ENCODE results near the gene DOK4.

DOK4 gene

DNA sequence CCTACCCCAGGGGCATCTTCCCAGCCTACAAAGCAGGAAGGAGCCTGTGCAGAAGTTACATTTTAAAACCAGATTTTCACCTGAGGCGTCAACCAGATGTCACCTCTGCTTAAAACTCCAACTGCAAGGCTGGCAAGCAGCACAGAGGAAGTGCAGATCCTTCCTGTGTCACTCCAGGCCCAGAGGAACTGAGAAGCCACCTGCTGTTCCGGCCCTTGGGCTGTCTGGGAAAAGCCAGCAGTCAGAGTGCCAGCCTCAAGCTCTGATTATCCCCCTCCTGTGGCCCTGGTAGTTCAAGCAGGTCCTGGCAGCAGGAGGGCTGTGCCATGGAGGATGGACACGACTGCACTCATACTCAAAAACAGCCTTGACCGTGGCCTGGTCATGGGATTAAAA, 13.6 kb downstream of the DOK4 start:
- Histone ChIP-seq H3K4me3 (ENCODE audit: low read depth, low read length) (no peak overlapping the region), H3K27me3 (no peaks in the 10 kb centered on the region), H3K4me1 (peaks cover 61% of the 10 kb centered on the region), H3K36me3 (peaks cover 96% of the 10 kb centered on the region), H3K9me3 (no peaks in the 10 kb centered on the region)
- TF ChIP-seq CTCF (IDR thresholded peaks at IDR 0.05; ENCODE audit: low read depth, low read length): peak; percentile 30; the same call in 1 of the 2 replicates
- peak; percentile 79 for DNase-seq

- Histone ChIP-seq H3K4me3 (ENCODE audit: low read depth, low read length) (no peak overlapping the region), H3K36me3 (peaks cover 96% of the 10 kb centered on the region), H3K9me3 (no peaks in the 10 kb centered on the region), H3K4me1 (peaks cover 61% of the 10 kb centered on the region), H3K27me3 (no peaks in the 10 kb centered on the region)
- peak; percentile 36 for DNase-seq
- TF ChIP-seq CTCF (IDR thresholded peaks at IDR 0.05; ENCODE audit: low read depth, low read length): no peak
These were observed 14.2 kb downstream of the DOK4 start for GRCh38 chr16:57471852-57472664.

- peaks cover 96% of the 10 kb centered on the region for H3K36me3 ChIP-seq
These were observed 15.1 kb downstream of the DOK4 start for GRCh38 chr16:57471209-57471608.

DNA sequence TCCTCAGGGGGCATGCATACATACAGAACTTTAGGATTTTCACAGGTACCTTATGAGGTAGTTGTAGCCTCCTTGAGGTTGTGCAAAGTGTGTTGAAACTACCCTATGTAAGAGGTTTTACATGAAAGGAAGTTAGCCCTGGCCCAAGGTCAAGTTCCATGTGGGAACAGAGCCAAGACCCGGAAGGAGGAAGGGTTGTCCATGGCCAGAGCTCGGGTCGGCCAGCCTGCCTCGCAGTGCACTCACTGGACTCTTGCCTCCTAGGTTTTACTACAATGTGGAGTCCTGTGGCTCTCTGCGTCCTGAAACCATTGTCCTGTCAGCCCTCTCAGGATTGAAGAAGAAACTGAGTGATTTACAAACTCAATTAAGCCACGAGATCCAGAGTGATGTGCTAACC, 15.6 kb downstream of the DOK4 start:
- no peaks in the 10 kb centered on the region for H3K9me3 ChIP-seq
- peak; percentile 35 for DNase-seq
- H3K36me3 ChIP-seq: peaks cover 96% of the 10 kb centered on the region
- H3K4me1 ChIP-seq: peaks cover 50% of the 10 kb centered on the region
- H3K4me3 ChIP-seq (ENCODE audit: low read depth, low read length): no peak overlapping the region
- TF ChIP-seq CTCF (IDR thresholded peaks at IDR 0.05; ENCODE audit: low read depth, low read length): no peak
- no peaks in the 10 kb centered on the region for H3K27me3 ChIP-seq

More at GRCh38 chr16:57471209-57471608, 15.1 kb downstream of the DOK4 start:
- no peaks in the 10 kb centered on the region for H3K27me3 ChIP-seq
- no peak for TF ChIP-seq CTCF (IDR thresholded peaks at IDR 0.05; ENCODE audit: low read depth, low read length)
- H3K9me3 ChIP-seq: no peaks in the 10 kb centered on the region
- H3K4me1 ChIP-seq: peaks cover 53% of the 10 kb centered on the region
- peak; percentile 43 for DNase-seq
- no peak overlapping the region for H3K4me3 ChIP-seq (ENCODE audit: low read depth, low read length)

DNA sequence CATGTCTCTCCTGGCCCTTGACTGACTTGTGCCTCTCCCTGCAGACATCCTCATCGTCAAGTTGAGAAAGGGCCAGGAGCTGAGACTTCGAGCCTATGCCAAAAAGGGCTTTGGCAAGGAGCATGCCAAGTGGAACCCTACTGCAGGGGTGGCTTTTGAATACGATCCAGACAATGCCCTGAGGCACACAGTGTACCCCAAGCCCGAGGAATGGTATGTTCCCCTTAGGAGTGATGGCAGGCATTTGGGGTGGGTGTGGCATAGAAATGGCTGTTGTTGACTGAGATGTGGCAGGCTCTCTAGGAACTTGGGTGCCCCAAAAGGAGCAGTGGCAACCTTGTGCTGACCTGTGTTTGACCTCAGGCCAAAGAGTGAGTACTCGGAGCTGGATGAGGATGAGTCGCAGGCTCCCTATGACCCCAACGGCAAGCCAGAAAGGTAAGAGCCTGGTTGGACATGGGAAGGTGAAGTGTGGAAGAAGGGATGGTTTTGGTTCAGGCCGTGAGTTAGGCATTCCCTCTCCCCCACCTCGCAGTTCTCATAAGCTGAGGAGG, 16.3 kb downstream of the DOK4 start:
- H3K36me3 ChIP-seq: peaks cover 96% of the 10 kb centered on the region
- peaks cover 50% of the 10 kb centered on the region for H3K4me1 ChIP-seq
- H3K9me3 ChIP-seq: no peaks in the 10 kb centered on the region
- no peaks in the 10 kb centered on the region for H3K27me3 ChIP-seq
- H3K4me3 ChIP-seq (ENCODE audit: low read depth, low read length): no peak overlapping the region
- peak; percentile 57 for DNase-seq
- TF ChIP-seq CTCF (IDR thresholded peaks at IDR 0.05; ENCODE audit: low read depth, low read length): no peak

DNA sequence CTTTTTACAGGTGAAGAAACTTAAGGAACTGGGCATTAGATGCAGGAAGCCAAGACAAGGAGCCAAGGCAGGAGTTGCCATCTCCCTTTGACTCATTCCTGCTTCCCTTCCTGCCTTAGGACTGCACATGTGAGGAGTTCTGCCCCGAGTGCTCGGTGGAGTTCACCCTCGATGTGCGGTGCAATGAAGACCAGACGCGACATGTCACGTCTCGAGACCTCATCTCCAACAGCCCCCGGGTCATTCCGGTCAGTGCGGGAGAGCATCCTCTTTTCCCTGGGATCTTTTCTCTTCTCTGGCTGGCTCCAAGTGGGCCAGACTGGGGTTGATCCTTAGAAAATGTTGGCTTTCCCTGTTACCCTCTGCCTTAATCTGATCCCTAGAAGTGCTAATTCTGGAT, 17.2 kb downstream of the DOK4 start:
- no peak for DNase-seq
- no peaks in the 10 kb centered on the region for H3K27me3 ChIP-seq
- peaks cover 94% of the 10 kb centered on the region for H3K36me3 ChIP-seq
- H3K9me3 ChIP-seq: no peaks in the 10 kb centered on the region
- H3K4me3 ChIP-seq (ENCODE audit: low read depth, low read length): no peak overlapping the region
- peaks cover 42% of the 10 kb centered on the region for H3K4me1 ChIP-seq
- TF ChIP-seq CTCF (IDR thresholded peaks at IDR 0.05; ENCODE audit: low read depth, low read length): no peak

Measured in BE2C (cell line).